Erythroblast (primary cell): ENCODE data around the gene RNASET2.
"Not testable (repeated sequence)": the region's sequence is repeated elsewhere in the genome, so short reads cannot be mapped to it uniquely, and the experiment has no call there.

ENCODE experiments used
- DNase-seq, 2 experiments: peaks; one replicate each; lab custom pipeline; 2025; lab: John Stamatoyannopoulos, UW
- GATA1 ChIP-seq: IDR thresholded peaks from 2 replicates; pipeline ENCODE4 v1.6.1; 2011; ENCODE audit warnings: low read depth, mild to moderate bottlenecking, control low read depth, low read length, moderate library complexity
- POLR2A ChIP-seq: IDR thresholded peaks from 2 replicates; pipeline ENCODE4 v1.6.1; 2011; ENCODE audit warnings: mild to moderate bottlenecking, low read length

The RNASET2 gene

GRCh38 chr6:166924531-166924930, 31.8 kb downstream of the RNASET2 start:
- TF ChIP-seq POLR2A (no peak), GATA1 (no peak)
- DNase-seq = no peak

- no peak for TF ChIP-seq GATA1
- TF ChIP-seq POLR2A = no peak
- no peak for DNase-seq
Measured at GRCh38 chr6:166922937-166923336, 33.4 kb downstream of the RNASET2 start.

GRCh38 chr6:166921570-166921969, 34.8 kb downstream of the RNASET2 start:
- no peak for DNase-seq
- TF ChIP-seq GATA1 (no peak), POLR2A (no peak)

GRCh38 chr6:166916824-166917223, 39.5 kb downstream of the RNASET2 start:
- TF ChIP-seq POLR2A (no peak), GATA1 (no peak)
- no peak for DNase-seq

- not testable (repeated sequence) for DNase-seq
Measured at GRCh38 chr6:166915484-166915883, 40.9 kb downstream of the RNASET2 start.

GRCh38 chr6:166914952-166915351, 41.4 kb downstream of the RNASET2 start:
- DNase-seq = not testable (repeated sequence)

GRCh38 chr6:166911248-166911677, 45.1 kb downstream of the RNASET2 start:
- TF ChIP-seq GATA1 = no peak
- TF ChIP-seq POLR2A = no peak
- DNase-seq = peak in 1 of 2 experiments; percentile 8

- no peak for DNase-seq
- no peak for TF ChIP-seq GATA1
- TF ChIP-seq POLR2A = no peak
Measured at GRCh38 chr6:166910601-166911000, 45.7 kb downstream of the RNASET2 start.

GRCh38 chr6:166908811-166909210, 47.5 kb downstream of the RNASET2 start:
- no peak for TF ChIP-seq GATA1
- TF ChIP-seq POLR2A = no peak
- no peak for DNase-seq

- no peak for TF ChIP-seq GATA1
- TF ChIP-seq POLR2A = no peak
- DNase-seq = no peak
Measured at GRCh38 chr6:166907871-166908806, 48.2 kb downstream of the RNASET2 start.

GRCh38 chr6:166907373-166907841, 48.9 kb downstream of the RNASET2 start:
- DNase-seq = no peak
- TF ChIP-seq GATA1 = no peak

GRCh38 chr6:166906376-166907044, 49.8 kb downstream of the RNASET2 start:
- DNase-seq = no peak
- no peak for TF ChIP-seq POLR2A
- TF ChIP-seq GATA1 = no peak

GRCh38 chr6:166905505-166906134, 50.7 kb downstream of the RNASET2 start:
- TF ChIP-seq POLR2A (no peak), GATA1 (no peak)
- no peak for DNase-seq

GRCh38 chr6:166905013-166905412, 51.3 kb downstream of the RNASET2 start:
- TF ChIP-seq GATA1 (no peak), POLR2A (no peak)
- no peak for DNase-seq
